Erythroblast (primary cell): Measurements from ENCODE around the gene SESN3.

Source experiments
- GATA1 ChIP-seq: IDR thresholded peaks from 2 replicates; pipeline ENCODE4 v1.6.1; 2011; ENCODE audit warnings: low read depth, mild to moderate bottlenecking, control low read depth, low read length, moderate library complexity
- POLR2A ChIP-seq: IDR thresholded peaks from 2 replicates; pipeline ENCODE4 v1.6.1; 2011; ENCODE audit warnings: mild to moderate bottlenecking, low read length

GRCh38 chr11:95142431-95142830 is 88.6 kb downstream of the SESN3 start:
- TF ChIP-seq POLR2A (no peak), GATA1 (no peak)
